Measurements from ENCODE around the gene PHC3.

GRCh38 chr3:170063691-170064090, 117.8 kb downstream of the PHC3 start:
- TF ChIP-seq CTCF (IDR thresholded peaks at IDR 0.05): no peak
- no peak for TF ChIP-seq POLR2A (IDR thresholded peaks at IDR 0.05)
- no peak for TF ChIP-seq POLR2AphosphoS5 (IDR thresholded peaks at IDR 0.05)
